ENCODE results near the gene ZFPM1. TPM values are rescaled to one million over a fixed set of nuclear protein-coding genes. Genes with fewer than 3 reads are reported as not detected.

Gene ZFPM1
- total RNA-seq, 1 experiment from 2014 or later: 24.1 TPM

GRCh38 chr16:88505405-88506082 is 52.5 kb downstream of the ZFPM1 start:
- peak; percentile 14 to 24 for TF ChIP-seq CTCF (IDR thresholded peaks at IDR 0.05; ENCODE audit: insufficient read depth in 1 of 2, low read depth in 1 of 2, low read length in 1 of 2, severe bottlenecking in 1 of 2, unreplicated experiment in 1 of 2)
- ChIA-PET POLR2A (no interaction called here), CTCF (interaction anchor here (1.7 kb wide), 1 partner anchor 17 kb away, joined by 6 read pairs; no protein-coding TSS in a partner anchor)
- Histone ChIP-seq H3K4me1 (peaks cover 65% of the 10 kb centered on the region), H3K36me3 (ENCODE audit: control insufficient read depth, insufficient read depth, low read length) (peaks cover 1% of the 10 kb centered on the region; the same call in 1 of the 2 replicates), H3K9me3 (no peaks in the 10 kb centered on the region), H3K4me3 (ENCODE audit: low read depth, low read length) (no peak overlapping the region), H3K27me3 (replicated peaks; ENCODE audit: control insufficient read depth, insufficient read depth, low read length) (no peaks in the 10 kb centered on the region)
- Mint-ChIP-seq H3K9me3 (ENCODE audit: unreplicated experiment) (no peaks in the 10 kb centered on the region), H3K4me3 (ENCODE audit: unreplicated experiment) (no peak overlapping the region), H3K27ac (ENCODE audit: unreplicated experiment) (peak overlapping the region; percentile 76), H3K36me3 (ENCODE audit: insufficient read depth, unreplicated experiment) (peaks cover 54% of the 10 kb centered on the region), H3K27me3 (ENCODE audit: insufficient read depth, unreplicated experiment) (no peaks in the 10 kb centered on the region), H3K4me1 (ENCODE audit: low read depth, unreplicated experiment) (peaks cover 36% of the 10 kb centered on the region)
- BruUV-seq (replicated peaks): no TSS peak
- intact Hi-C loops (cut with micrococcal nuclease; ENCODE audit: unreplicated experiment): no loop called here
- DNase-seq: no peak

- peak overlapping the region; percentile 39 for H3K27ac Mint-ChIP-seq (ENCODE audit: unreplicated experiment)
- TF ChIP-seq CTCF (IDR thresholded peaks at IDR 0.05; ENCODE audit: insufficient read depth in 1 of 2, low read depth in 1 of 2, low read length in 1 of 2, severe bottlenecking in 1 of 2, unreplicated experiment in 1 of 2): no peak
- ChIA-PET CTCF (interaction anchor here (1.7 kb wide), 1 partner anchor 18 kb away, joined by 6 read pairs; no protein-coding TSS in a partner anchor), POLR2A (interaction anchor here (0.7 kb wide), 1 partner anchor 18 kb away, joined by 3 read pairs; no protein-coding TSS in a partner anchor)
- intact Hi-C loops (cut with micrococcal nuclease; ENCODE audit: unreplicated experiment): no loop called here
- BruUV-seq (replicated peaks): no TSS peak
- DNase-seq: no peak
- H3K27me3 ChIP-seq (replicated peaks; ENCODE audit: control insufficient read depth, insufficient read depth, low read length): no peaks in the 10 kb centered on the region
- no peak overlapping the region for H3K4me3 ChIP-seq (ENCODE audit: low read depth, low read length)
- no peaks in the 10 kb centered on the region for H3K9me3 Mint-ChIP-seq (ENCODE audit: unreplicated experiment)
- no peaks in the 10 kb centered on the region for H3K9me3 ChIP-seq
- peaks cover 3% of the 10 kb centered on the region for H3K36me3 ChIP-seq (ENCODE audit: control insufficient read depth, insufficient read depth, low read length)
- peaks cover 25% of the 10 kb centered on the region for H3K4me1 Mint-ChIP-seq (ENCODE audit: low read depth, unreplicated experiment)
- H3K36me3 Mint-ChIP-seq (ENCODE audit: insufficient read depth, unreplicated experiment): peaks cover 44% of the 10 kb centered on the region
- H3K4me1 ChIP-seq: peaks cover 73% of the 10 kb centered on the region
- H3K27me3 Mint-ChIP-seq (ENCODE audit: insufficient read depth, unreplicated experiment): no peaks in the 10 kb centered on the region
- no peak overlapping the region for H3K4me3 Mint-ChIP-seq (ENCODE audit: unreplicated experiment)
Measured at GRCh38 chr16:88506723-88507122, 53.6 kb downstream of the ZFPM1 start.

- intact Hi-C loops (cut with micrococcal nuclease; ENCODE audit: unreplicated experiment): no loop called here
- H3K9me3 Mint-ChIP-seq (ENCODE audit: unreplicated experiment): no peaks in the 10 kb centered on the region
- H3K4me1 ChIP-seq: peaks cover 73% of the 10 kb centered on the region
- H3K4me3 Mint-ChIP-seq (ENCODE audit: unreplicated experiment): peak overlapping the region; percentile 74
- H3K4me1 Mint-ChIP-seq (ENCODE audit: low read depth, unreplicated experiment): peaks cover 19% of the 10 kb centered on the region
- H3K36me3 Mint-ChIP-seq (ENCODE audit: insufficient read depth, unreplicated experiment): peaks cover 38% of the 10 kb centered on the region
- H3K4me3 ChIP-seq (ENCODE audit: low read depth, low read length): no peak overlapping the region
- H3K36me3 ChIP-seq (ENCODE audit: control insufficient read depth, insufficient read depth, low read length): peaks cover 3% of the 10 kb centered on the region
- ChIA-PET POLR2A (interaction anchor here (0.7 kb wide), 1 partner anchor 19 kb away, joined by 3 read pairs; no protein-coding TSS in a partner anchor), CTCF (interaction anchor here (1.7 kb wide), 1 partner anchor 19 kb away, joined by 6 read pairs; no protein-coding TSS in a partner anchor)
- no TSS peak for BruUV-seq (replicated peaks)
- no peaks in the 10 kb centered on the region for H3K27me3 Mint-ChIP-seq (ENCODE audit: insufficient read depth, unreplicated experiment)
- DNase-seq: no peak
- H3K27me3 ChIP-seq (replicated peaks; ENCODE audit: control insufficient read depth, insufficient read depth, low read length): no peaks in the 10 kb centered on the region
- TF ChIP-seq CTCF (IDR thresholded peaks at IDR 0.05; ENCODE audit: insufficient read depth in 1 of 2, low read depth in 1 of 2, low read length in 1 of 2, severe bottlenecking in 1 of 2, unreplicated experiment in 1 of 2): no peak
- peak overlapping the region; percentile 39 for H3K27ac Mint-ChIP-seq (ENCODE audit: unreplicated experiment)
- no peaks in the 10 kb centered on the region for H3K9me3 ChIP-seq
Measured at GRCh38 chr16:88507231-88507743, 54.2 kb downstream of the ZFPM1 start.

Measured in Caco-2 (cell line).